GM12873 (cell line): Measurements from ENCODE around the gene CMYA5.

Experiments
- CTCF ChIP-seq: IDR thresholded peaks from 2 replicates; pipeline ENCODE4 v1.5.1; 2012; ENCODE audit warnings: low read depth, mild to moderate bottlenecking, moderate library complexity, low read length, control low read depth; ENCODE audit not compliant: insufficient read depth; ENCODE audit errors: missing control alignments

The CMYA5 gene

DNA sequence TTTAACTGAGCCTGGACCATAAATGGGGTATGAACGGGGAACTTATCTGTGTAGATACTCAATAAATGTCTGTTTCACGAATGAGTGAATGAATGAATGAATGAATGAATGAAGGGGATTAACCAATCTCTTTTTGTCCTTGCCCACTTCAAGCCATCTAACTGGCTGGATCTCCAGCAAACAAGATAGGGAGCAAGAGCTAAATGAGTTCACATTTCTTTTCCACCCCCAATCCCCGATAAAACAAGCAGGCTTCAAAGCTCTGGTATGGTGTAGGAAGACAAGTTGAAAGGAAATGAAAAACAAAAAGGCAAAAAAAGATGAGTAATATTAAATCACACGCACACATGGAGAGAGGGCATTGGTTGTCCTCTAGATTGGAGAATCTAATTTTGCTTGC lies 84.0 kb downstream of the CMYA5 start:
- TF ChIP-seq CTCF: no peak

DNA sequence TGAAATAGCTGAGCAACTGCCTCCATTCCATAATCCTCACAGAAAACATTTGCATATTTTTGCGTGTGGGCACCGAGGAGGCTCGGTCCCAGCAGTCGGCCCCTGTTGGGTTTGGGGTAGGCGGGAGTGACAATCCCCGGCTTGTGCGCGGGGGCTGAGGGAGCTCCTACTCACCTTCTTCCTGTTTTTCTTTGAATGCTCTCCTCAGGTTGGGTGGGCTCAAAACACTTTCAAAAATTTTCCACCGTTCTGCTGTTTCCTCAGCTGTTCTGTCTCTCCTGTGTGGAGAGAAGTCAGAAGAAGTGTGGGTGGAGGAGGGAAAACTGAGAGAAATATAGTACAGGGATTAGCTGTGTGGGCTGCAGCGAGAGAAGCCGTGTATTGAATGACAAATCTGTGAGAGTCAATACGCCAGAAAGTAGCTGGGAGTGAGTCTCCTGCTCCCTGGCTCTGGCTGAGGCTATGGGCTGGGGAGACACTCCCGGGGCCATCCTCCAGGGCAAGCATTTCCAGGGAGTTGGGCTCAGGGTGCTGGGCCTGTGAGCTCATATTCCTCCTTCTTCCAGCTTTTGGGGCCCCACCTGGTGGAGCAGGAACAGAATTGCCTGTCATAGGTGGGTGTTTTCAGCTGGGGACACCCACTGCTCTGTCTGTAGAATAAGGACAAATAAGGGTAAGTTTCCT lies 84.7 kb downstream of the CMYA5 start:
- TF ChIP-seq CTCF: peak; percentile 47

- no peak for TF ChIP-seq CTCF
These were observed 85.2 kb downstream of the CMYA5 start for GRCh38 chr5:79774855-79775237.

GRCh38 chr5:79785983-79786382 lies 96.3 kb downstream of the CMYA5 start:
- no peak for TF ChIP-seq CTCF

- TF ChIP-seq CTCF: no peak
These were observed 97.8 kb downstream of the CMYA5 start for GRCh38 chr5:79787448-79787847.

- TF ChIP-seq CTCF: no peak
These were observed 102.2 kb downstream of the CMYA5 start for GRCh38 chr5:79791843-79792242.

DNA sequence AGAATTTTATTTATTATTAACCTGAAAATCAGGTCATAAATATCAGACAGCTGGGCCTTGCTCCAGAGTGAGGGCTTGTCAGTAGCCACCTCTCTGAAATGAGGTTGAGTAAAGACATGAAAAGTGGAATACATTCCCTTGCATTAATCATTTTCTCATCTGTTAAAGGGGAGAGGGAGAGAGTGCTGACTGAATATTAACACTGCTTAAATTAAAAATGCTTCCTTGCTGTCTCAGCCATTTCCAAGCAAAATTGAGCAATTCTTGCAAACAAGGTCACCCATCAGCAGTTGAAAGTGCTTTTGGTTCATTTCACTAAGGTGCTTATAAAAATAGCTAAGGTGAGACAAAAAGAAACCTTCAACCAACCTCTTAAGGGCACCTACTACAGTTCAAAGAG lies 102.8 kb downstream of the CMYA5 start:
- no peak for TF ChIP-seq CTCF
